SK-MEL-5 (cell line): ENCODE data around the gene FOXD4. TPM values are rescaled to one million over a fixed set of nuclear protein-coding genes. Genes with fewer than 3 reads are reported as not detected.
"Not testable (repeated sequence)": the region's sequence is repeated elsewhere in the genome, so short reads cannot be mapped to it uniquely, and the experiment has no call there.

Source experiments
- DNase-seq: peaks from one replicate; pipeline ENCODE4 v3.0.0-alpha.2; 2016; ENCODE audit warnings: low read depth, low spot score
- in situ Hi-C: cut with HindIII; loops from 2 replicates; pipeline ENCODE4 v1.10.0; 2016; ENCODE audit warnings: low sequenced_read_pairs, high pct_unique_total_duplicates, low pct_unique_long_range_greater_than_20kb
- total RNA-seq: library from RNA; depleted of rRNA; stranded (reverse); fragments of >200 nt; shearing (Covaris generic); gene quantifications from 2 replicates; pipeline ENCODE4 v1.2.3, GENCODE V29; 2014

The FOXD4 gene
- total RNA-seq, 1 experiment from 2014 or later = 0.26 TPM

GRCh38 chr9:99867-100266 lies 18.4 kb downstream of the FOXD4 start:
- DNase-seq, in situ Hi-C loops: not testable (repeated sequence)

- DNase-seq, in situ Hi-C loops: not testable (repeated sequence)
These were observed 19.4 kb downstream of the FOXD4 start for GRCh38 chr9:98775-99174.

GRCh38 chr9:94992-95391 lies 23.2 kb downstream of the FOXD4 start:
- DNase-seq, in situ Hi-C loops: not testable (repeated sequence)

- in situ Hi-C loops, DNase-seq: not testable (repeated sequence)
These were observed 23.9 kb downstream of the FOXD4 start for GRCh38 chr9:94323-94722.

- DNase-seq, in situ Hi-C loops: not testable (repeated sequence)
These were observed 24.3 kb downstream of the FOXD4 start for GRCh38 chr9:93909-94308.

GRCh38 chr9:90851-91250 lies 27.4 kb downstream of the FOXD4 start:
- in situ Hi-C loops, DNase-seq: not testable (repeated sequence)

- in situ Hi-C loops, DNase-seq: not testable (repeated sequence)
These were observed 29.7 kb downstream of the FOXD4 start for GRCh38 chr9:88396-89037.

- in situ Hi-C loops, DNase-seq: not testable (repeated sequence)
These were observed 30.4 kb downstream of the FOXD4 start for GRCh38 chr9:87860-88259.

- in situ Hi-C loops, DNase-seq: not testable (repeated sequence)
These were observed 31.1 kb downstream of the FOXD4 start for GRCh38 chr9:87105-87504.

- in situ Hi-C loops, DNase-seq: not testable (repeated sequence)
These were observed 31.5 kb downstream of the FOXD4 start for GRCh38 chr9:86697-87096.

- DNase-seq, in situ Hi-C loops: not testable (repeated sequence)
These were observed 35.1 kb downstream of the FOXD4 start for GRCh38 chr9:82932-83689.

GRCh38 chr9:78333-78732 lies 39.9 kb downstream of the FOXD4 start:
- DNase-seq, in situ Hi-C loops: not testable (repeated sequence)

GRCh38 chr9:76389-76788 lies 41.8 kb downstream of the FOXD4 start:
- in situ Hi-C loops, DNase-seq: not testable (repeated sequence)

GRCh38 chr9:73900-74525 lies 44.2 kb downstream of the FOXD4 start:
- in situ Hi-C loops, DNase-seq: not testable (repeated sequence)

- DNase-seq, in situ Hi-C loops: not testable (repeated sequence)
These were observed 44.9 kb downstream of the FOXD4 start for GRCh38 chr9:73076-73899.
